Measurements from ENCODE around the gene BUB1B. TPM values are rescaled to one million over a fixed set of nuclear protein-coding genes. Genes with fewer than 3 reads are reported as not detected.

The BUB1B gene
- polyA plus RNA-seq, 1 donor (not counting 4 experiments of a cell fraction or from before 2014, with no cell fraction given) = 19.7 TPM

DNA sequence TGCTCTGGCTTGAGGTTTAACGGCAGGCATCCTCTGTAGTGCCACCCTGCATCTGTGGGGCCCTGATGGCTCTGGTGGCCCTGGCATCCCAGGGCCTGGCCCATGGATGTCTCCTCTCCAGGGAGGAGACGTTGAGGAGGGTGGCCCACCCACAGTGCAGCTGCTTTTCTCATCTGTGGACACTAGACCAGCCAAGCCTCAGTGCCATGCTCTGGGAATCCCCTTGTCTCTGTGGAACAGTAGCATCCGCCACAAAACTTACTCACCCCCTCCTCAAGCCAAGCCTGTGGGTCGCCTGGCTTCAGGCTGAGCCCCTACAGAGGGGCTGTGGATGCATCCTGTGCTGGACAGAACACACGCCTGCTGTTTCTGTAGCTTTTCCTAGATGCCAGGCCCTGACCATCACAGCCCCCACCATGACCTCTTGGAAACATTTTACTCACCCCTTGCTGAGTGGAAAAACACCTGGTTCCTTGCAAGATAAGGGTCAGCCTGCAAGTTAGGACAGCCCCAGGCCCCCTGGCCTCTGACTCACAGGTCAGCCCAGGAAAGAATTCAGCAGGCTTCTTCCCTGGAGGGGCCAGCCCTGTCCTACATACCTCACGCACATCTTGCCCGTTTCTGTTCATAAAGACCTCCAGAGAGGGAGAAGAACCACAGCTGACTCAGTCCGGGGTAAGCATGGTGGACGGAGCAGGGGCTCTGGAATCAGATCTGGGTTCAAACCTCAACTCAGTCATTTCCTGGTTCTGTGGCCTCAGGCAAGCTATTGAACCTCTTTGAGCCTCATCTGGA, 97.0 kb downstream of the BUB1B start:
- TF ChIP-seq EZH2 (IDR thresholded peaks at IDR 0.05; ENCODE audit: low read length) = no peak
- TF ChIP-seq, protein P1, sequence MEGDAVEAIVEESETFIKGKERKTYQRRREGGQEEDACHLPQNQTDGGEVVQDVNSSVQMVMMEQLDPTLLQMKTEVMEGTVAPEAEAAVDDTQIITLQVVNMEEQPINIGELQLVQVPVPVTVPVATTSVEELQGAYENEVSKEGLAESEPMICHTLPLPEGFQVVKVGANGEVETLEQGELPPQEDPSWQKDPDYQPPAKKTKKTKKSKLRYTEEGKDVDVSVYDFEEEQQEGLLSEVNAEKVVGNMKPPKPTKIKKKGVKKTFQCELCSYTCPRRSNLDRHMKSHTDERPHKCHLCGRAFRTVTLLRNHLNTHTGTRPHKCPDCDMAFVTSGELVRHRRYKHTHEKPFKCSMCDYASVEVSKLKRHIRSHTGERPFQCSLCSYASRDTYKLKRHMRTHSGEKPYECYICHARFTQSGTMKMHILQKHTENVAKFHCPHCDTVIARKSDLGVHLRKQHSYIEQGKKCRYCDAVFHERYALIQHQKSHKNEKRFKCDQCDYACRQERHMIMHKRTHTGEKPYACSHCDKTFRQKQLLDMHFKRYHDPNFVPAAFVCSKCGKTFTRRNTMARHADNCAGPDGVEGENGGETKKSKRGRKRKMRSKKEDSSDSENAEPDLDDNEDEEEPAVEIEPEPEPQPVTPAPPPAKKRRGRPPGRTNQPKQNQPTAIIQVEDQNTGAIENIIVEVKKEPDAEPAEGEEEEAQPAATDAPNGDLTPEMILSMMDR (optimal IDR thresholded peaks at IDR 0.05 in 1 of 3, IDR thresholded peaks at IDR 0.05 in 1 of 3, conservative IDR thresholded peaks at IDR 0.05 in 1 of 3; ENCODE audit: extremely low read depth in 1 of 3, insufficient read depth in 2 of 3, low read length in 3 of 3) = no peak
- Histone ChIP-seq H3K36me3 (ENCODE audit: control insufficient read depth in 2 of 2, extremely low read depth in 1 of 2, insufficient read depth in 2 of 2, low read length in 2 of 2) (peaks cover 24 to 27% of the 10 kb centered on the region in 2 experiments), H3K27ac (ENCODE audit: control insufficient read depth, insufficient read depth, low read length) (no peak overlapping the region), H3K4me2 (ENCODE audit: control insufficient read depth, extremely low read depth, insufficient read depth, low read depth, low read length) (no peak overlapping the region), H4K20me1 (ENCODE audit: control insufficient read depth, extremely low read depth, insufficient read depth, low read length) (no peaks in the 10 kb centered on the region), H3K9ac (ENCODE audit: control insufficient read depth, extremely low read depth, insufficient read depth, low read length) (no peak overlapping the region), H3K9me1 (ENCODE audit: control insufficient read depth, extremely low read depth, insufficient read depth, low read length) (no peaks in the 10 kb centered on the region), H2AFZ (ENCODE audit: control insufficient read depth, low read length) (no peak overlapping the region), H3K9me3 (ENCODE audit: control insufficient read depth, low read depth, low read length) (no peaks in the 10 kb centered on the region), H3K4me3 (ENCODE audit: control insufficient read depth in 2 of 3, extremely low read depth in 1 of 3, insufficient read depth in 2 of 3, low read depth in 1 of 3, low read length in 3 of 3) (no peak overlapping the region), H3K27me3 (ENCODE audit: control insufficient read depth, extremely low read depth, insufficient read depth, low read length) (no peaks in the 10 kb centered on the region), H3K79me2 (ENCODE audit: control insufficient read depth, insufficient read depth, low read length) (peaks cover 9% of the 10 kb centered on the region), H3K4me1 (ENCODE audit: control insufficient read depth, extremely low read depth, insufficient read depth, low read length) (peaks cover 18% of the 10 kb centered on the region)
- dilution Hi-C loops (cut with MboI; ENCODE audit: extremely low pct_ligation_motif_present, low sequenced_read_pairs) = no loop called here
- FAIRE-seq (no peak), DNase-seq (ENCODE audit: low read depth, low spot score) (no peak)

DNA sequence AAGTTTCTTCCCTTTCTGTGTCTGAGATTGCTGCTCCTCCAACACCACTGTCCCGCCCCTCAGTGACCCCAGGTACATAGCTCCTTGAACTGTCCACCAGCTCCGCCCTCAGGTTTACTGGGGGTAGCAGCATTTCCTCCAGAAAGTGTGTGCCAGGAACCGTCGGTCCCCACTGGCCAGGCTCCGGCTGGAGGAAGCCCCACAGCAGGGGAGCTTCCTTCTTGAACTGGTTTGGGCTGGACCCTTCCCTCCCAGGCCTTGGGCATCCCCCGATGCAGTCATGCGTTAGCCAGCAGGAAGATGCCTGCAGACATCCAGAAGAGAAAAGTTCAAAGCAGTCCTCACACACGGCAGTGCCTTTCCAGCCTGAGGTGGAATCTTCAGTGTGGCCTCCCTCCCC, 97.7 kb downstream of the BUB1B start:
- peaks cover 24 to 29% of the 10 kb centered on the region in 2 experiments for H3K36me3 ChIP-seq (ENCODE audit: control insufficient read depth in 2 of 2, extremely low read depth in 1 of 2, insufficient read depth in 2 of 2, low read length in 2 of 2)
- H3K9me1 ChIP-seq (ENCODE audit: control insufficient read depth, extremely low read depth, insufficient read depth, low read length) = no peaks in the 10 kb centered on the region
- H3K4me3 ChIP-seq (ENCODE audit: control insufficient read depth in 2 of 3, extremely low read depth in 1 of 3, insufficient read depth in 2 of 3, low read depth in 1 of 3, low read length in 3 of 3) = no peak overlapping the region
- dilution Hi-C loops (cut with MboI; ENCODE audit: extremely low pct_ligation_motif_present, low sequenced_read_pairs) = no loop called here
- H3K9ac ChIP-seq (ENCODE audit: control insufficient read depth, extremely low read depth, insufficient read depth, low read length) = no peak overlapping the region
- peaks cover 9% of the 10 kb centered on the region for H3K79me2 ChIP-seq (ENCODE audit: control insufficient read depth, insufficient read depth, low read length)
- no peaks in the 10 kb centered on the region for H4K20me1 ChIP-seq (ENCODE audit: control insufficient read depth, extremely low read depth, insufficient read depth, low read length)
- no peak overlapping the region for H3K27ac ChIP-seq (ENCODE audit: control insufficient read depth, insufficient read depth, low read length)
- H3K4me1 ChIP-seq (ENCODE audit: control insufficient read depth, extremely low read depth, insufficient read depth, low read length) = peaks cover 13% of the 10 kb centered on the region
- DNase-seq (ENCODE audit: low read depth, low spot score) (no peak), FAIRE-seq (no peak)
- no peak for TF ChIP-seq EZH2 (IDR thresholded peaks at IDR 0.05; ENCODE audit: low read length)
- no peaks in the 10 kb centered on the region for H3K9me3 ChIP-seq (ENCODE audit: control insufficient read depth, low read depth, low read length)
- H3K4me2 ChIP-seq (ENCODE audit: control insufficient read depth, extremely low read depth, insufficient read depth, low read depth, low read length) = no peak overlapping the region
- H3K27me3 ChIP-seq (ENCODE audit: control insufficient read depth, extremely low read depth, insufficient read depth, low read length) = no peaks in the 10 kb centered on the region
- no peak overlapping the region for H2AFZ ChIP-seq (ENCODE audit: control insufficient read depth, low read length)

Data from keratinocyte (primary cell).